Adrenal gland (tissue), 12 donors: ENCODE data around the gene POLR2M. TPM values are rescaled to one million over a fixed set of nuclear protein-coding genes. Genes with fewer than 3 reads are reported as not detected.

Experiments
- DNase-seq, 7 donors: peaks; one replicate each; pipeline ENCODE4 v3.0.0-alpha.2; 2019 to 2020
- H3K27ac ChIP-seq, 5 donors: fragments of 200-600 bp; sonication (generic) in 4 of 5; 1 replicate in 3 of 5; 2 replicates in 2 of 5; pipeline versions ENCODE4 v1.5.1 to v1.8.0; 2016 to 2020; ENCODE audit warnings: mild to moderate bottlenecking in 1 of 5
- H3K27me3 ChIP-seq: fragments of 200-600 bp; 2 replicates; pipeline ENCODE4 v1.8.0; 2021
- H3K36me3 ChIP-seq, 2 donors: fragments of 200-600 bp; replicated peaks in 1 of 2; 1 replicate in 1 of 2; 2 replicates in 1 of 2; pipeline versions ENCODE4 v1.5.1 to v1.8.0; 2018 to 2022
- H3K4me1 ChIP-seq, 2 donors: fragments of 200-600 bp; replicated peaks in 1 of 2; 1 replicate in 1 of 2; 2 replicates in 1 of 2; pipeline versions ENCODE4 v1.5.1 to v1.8.0; 2018 to 2021
- H3K4me3 ChIP-seq, 4 donors: fragments of 200-600 bp; sonication (generic) in 3 of 4; one replicate each; pipeline ENCODE4 v1.5.1; 2016 to 2018
- H3K9me3 ChIP-seq, 3 donors: fragments of 200-600 bp; sonication (generic) in 1 of 3; replicated peaks in 1 of 3; 1 replicate in 2 of 3; 2 replicates in 1 of 3; pipeline versions ENCODE4 v1.5.1 to v1.8.0; 2016 to 2021
- POLR2A ChIP-seq, 2 donors: fragments of 450-650 bp; IDR thresholded peaks; one replicate each; pipeline ENCODE4 v1.6.1; 2017; ENCODE audit warnings: antibody characterized with exemption in 2 of 2, mild to moderate bottlenecking in 2 of 2, moderate library complexity in 1 of 2
- WGBS, 4 donors: extraction: QIAGEN DNeasy Blood & Tissue Kit in 2 of 4; methylation state at CpG; one replicate each; pipeline versions ENCODE4 v1.1.5 to v1.1.7; 2013 to 2017; 5-methylcytosine and 5-hydroxymethylcytosine counted together
- intact Hi-C, 2 donors: fragments of 100-400 bp; cut with DNase I; formaldehyde crosslinking; loops; one replicate each; pipeline versions ENCODE4 v1.14.1 to v1.15.0; 2022 to 2023
- polyA plus RNA-seq, 3 donors: library from polyadenylated mRNA; stranded (reverse); fragments of 200-250 nt in 2 of 3; fragments of 350-450 nt in 1 of 3; fragmentation: Illumina TruSeq in 1 of 3; extraction: RNeasy Lipid Tissue Mini Kit (QIAGEN cat#74804) in 1 of 3; gene quantifications; one replicate each; pipeline ENCODE4 v1.2.3, GENCODE V29; 2013 to 2014
- total RNA-seq, 9 donors: library from RNA; depleted of rRNA in 4 of 9; stranded (reverse); fragments of >200 nt in 4 of 9; fragments of 120-200 nt in 1 of 9; fragmentation: NEBNext Ultra II Directional in 1 of 9; extraction: Animal tissue kit (Norgen Biotek cat#: 25700) in 1 of 9; gene quantifications; one replicate each; pipeline versions ENCODE4 v1.1.0 to v1.2.4, GENCODE V29; 2013 to 2023
- TF ChIP-seq, protein P1 (sequence below), 6 experiments: fragments of 450-650 bp in 4 of 6; fragments of 200-600 bp in 2 of 6; sonication (generic) in 1 of 6; IDR thresholded peaks; 1 replicate in 5 of 6; 2 replicates in 1 of 6; pipeline versions ENCODE4 v1.5.1 to v1.8.0; 2016 to 2021; ENCODE audit warnings: antibody characterized with exemption in 6 of 6, mild to moderate bottlenecking in 2 of 6, moderate library complexity in 1 of 6
- donor health status: healthy with polysubstance abuse.
- donor health status: Bipolar disorder and iron deficiency.
- donor health status: DM: yes; HTN: yes; CAD: no.
- donor health status: DM: no; HTN: no; CAD: no.
- donor health status: DM: no; HTN: no; CAD: no.
- donor health status: DM: yes; HTN: yes; CAD: no.

POLR2M gene
- total and polyA plus RNA-seq, 12 donors, result 21.0 to 404 (median 79.8) TPM

- peaks cover 0 to 9% of the 10 kb centered on the region in 2 donors for H3K36me3 ChIP-seq
- peaks cover 0 to 17% of the 10 kb centered on the region in 2 donors for H3K4me1 ChIP-seq
- H3K27me3 ChIP-seq, result no peaks in the 10 kb centered on the region
- no peak overlapping the region for H3K4me3 ChIP-seq
- intact Hi-C loops, result no loop called here
- no peaks in the 10 kb centered on the region for H3K9me3 ChIP-seq
- no peak for DNase-seq
- H3K27ac ChIP-seq, result no peak overlapping the region
- WGBS, 4 donors, result 84 to 94% (median 90%) methylated on average over 5 of the region's 5 CpGs
- TF ChIP-seq, protein P1, sequence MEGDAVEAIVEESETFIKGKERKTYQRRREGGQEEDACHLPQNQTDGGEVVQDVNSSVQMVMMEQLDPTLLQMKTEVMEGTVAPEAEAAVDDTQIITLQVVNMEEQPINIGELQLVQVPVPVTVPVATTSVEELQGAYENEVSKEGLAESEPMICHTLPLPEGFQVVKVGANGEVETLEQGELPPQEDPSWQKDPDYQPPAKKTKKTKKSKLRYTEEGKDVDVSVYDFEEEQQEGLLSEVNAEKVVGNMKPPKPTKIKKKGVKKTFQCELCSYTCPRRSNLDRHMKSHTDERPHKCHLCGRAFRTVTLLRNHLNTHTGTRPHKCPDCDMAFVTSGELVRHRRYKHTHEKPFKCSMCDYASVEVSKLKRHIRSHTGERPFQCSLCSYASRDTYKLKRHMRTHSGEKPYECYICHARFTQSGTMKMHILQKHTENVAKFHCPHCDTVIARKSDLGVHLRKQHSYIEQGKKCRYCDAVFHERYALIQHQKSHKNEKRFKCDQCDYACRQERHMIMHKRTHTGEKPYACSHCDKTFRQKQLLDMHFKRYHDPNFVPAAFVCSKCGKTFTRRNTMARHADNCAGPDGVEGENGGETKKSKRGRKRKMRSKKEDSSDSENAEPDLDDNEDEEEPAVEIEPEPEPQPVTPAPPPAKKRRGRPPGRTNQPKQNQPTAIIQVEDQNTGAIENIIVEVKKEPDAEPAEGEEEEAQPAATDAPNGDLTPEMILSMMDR (IDR thresholded peaks at IDR 0.05), result no peak
- TF ChIP-seq POLR2A (IDR thresholded peaks at IDR 0.05), result no peak
Measured at GRCh38 chr15:57676585-57676984, 29.9 kb upstream of the POLR2M start.

DNA sequence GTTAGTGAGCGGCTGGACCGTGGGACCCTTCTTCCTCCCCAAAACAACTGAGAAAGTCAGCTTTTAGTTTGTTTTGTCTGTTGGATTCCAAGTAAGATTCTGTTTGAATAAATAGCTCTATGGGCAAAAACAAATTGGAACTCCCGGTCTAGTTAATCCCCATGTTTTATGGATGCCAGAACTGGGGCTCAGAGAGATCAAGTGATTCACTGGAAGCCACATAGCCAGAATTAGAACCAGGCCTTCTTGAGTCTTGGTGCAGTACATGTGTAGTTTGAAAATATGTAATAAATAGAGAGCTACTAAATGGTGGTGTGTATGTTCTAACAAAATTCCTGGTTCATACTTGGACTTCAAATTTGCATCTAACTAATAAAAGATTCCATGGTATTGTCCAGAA is 29.3 kb upstream of the POLR2M start:
- TF ChIP-seq POLR2A (IDR thresholded peaks at IDR 0.05), result no peak
- TF ChIP-seq, protein P1 (IDR thresholded peaks at IDR 0.05), result no peak
- H3K4me1 ChIP-seq, result peaks cover 0 to 15% of the 10 kb centered on the region in 2 donors
- intact Hi-C loops, result no loop called here
- no peak overlapping the region for H3K4me3 ChIP-seq
- H3K36me3 ChIP-seq, result peaks cover 0 to 9% of the 10 kb centered on the region in 2 donors
- no peak for DNase-seq
- H3K27ac ChIP-seq, result no peak overlapping the region
- 88 to 98% (median 95%) methylated on average over 3 of the region's 3 CpGs for WGBS, 4 donors
- no peaks in the 10 kb centered on the region for H3K27me3 ChIP-seq
- H3K9me3 ChIP-seq, result no peaks in the 10 kb centered on the region

- no peak for TF ChIP-seq POLR2A (IDR thresholded peaks at IDR 0.05)
- TF ChIP-seq, protein P1 (IDR thresholded peaks at IDR 0.05), result no peak
- Histone ChIP-seq H3K4me3 (no peak overlapping the region), H3K36me3 (peaks cover 0 to 9% of the 10 kb centered on the region in 2 donors), H3K27ac (peak overlapping the region in 3 of 5 donors; percentile 0 to 59 (median 35)), H3K27me3 (no peaks in the 10 kb centered on the region), H3K9me3 (no peaks in the 10 kb centered on the region), H3K4me1 (peaks cover 0 to 15% of the 10 kb centered on the region in 2 donors)
- 75 to 100% (median 93%) methylated on average over 1 of the region's 1 CpG for WGBS, 4 donors
- intact Hi-C loops, result no loop called here
- DNase-seq, result peak in 2 of 7 donors; percentile 19 to 48
Measured at GRCh38 chr15:57680021-57680420, 26.5 kb upstream of the POLR2M start.

DNA sequence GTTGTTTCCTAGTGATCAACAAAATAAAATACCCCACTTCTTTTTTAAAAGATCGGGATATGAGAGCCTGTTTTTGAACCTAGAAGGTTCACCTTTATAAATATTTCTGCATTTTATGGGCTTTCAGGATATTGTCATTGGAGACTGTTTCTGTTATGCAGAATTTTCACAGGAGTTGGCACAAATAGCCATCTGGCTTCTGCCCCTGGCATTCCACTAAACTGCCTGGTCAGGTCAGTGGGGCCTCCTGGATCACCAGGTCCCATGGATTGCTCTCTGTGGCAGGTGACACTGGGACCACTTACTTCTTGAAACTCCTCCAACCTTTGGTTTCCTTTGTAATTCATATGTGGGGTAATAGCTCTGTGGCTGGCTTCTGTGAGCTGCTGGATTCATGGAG is 25.5 kb upstream of the POLR2M start:
- no peaks in the 10 kb centered on the region for H3K36me3 ChIP-seq
- H3K4me1 ChIP-seq, result peaks cover 6 to 24% of the 10 kb centered on the region in 2 donors
- H3K27ac ChIP-seq, result peak overlapping the region in 1 of 5 donors; percentile 35
- DNase-seq, result no peak
- H3K4me3 ChIP-seq, result no peak overlapping the region
- H3K9me3 ChIP-seq, result no peaks in the 10 kb centered on the region
- TF ChIP-seq, protein P1 (IDR thresholded peaks at IDR 0.05), result no peak
- TF ChIP-seq POLR2A (IDR thresholded peaks at IDR 0.05), result no peak
- intact Hi-C loops, result no loop called here
- 91 to 100% (median 98%) methylated on average over 1 of the region's 1 CpG for WGBS, 4 donors
- H3K27me3 ChIP-seq, result no peaks in the 10 kb centered on the region
